ENCODE results near the gene TMEM185A. TPM values are rescaled to one million over a fixed set of nuclear protein-coding genes. Genes with fewer than 3 reads are reported as not detected.
"Not testable (repeated sequence)": the region's sequence is repeated elsewhere in the genome, so short reads cannot be mapped to it uniquely, and the experiment has no call there.

The TMEM185A gene
- total RNA-seq, 1 donor from 2014 or later: 53.1 TPM

DNA sequence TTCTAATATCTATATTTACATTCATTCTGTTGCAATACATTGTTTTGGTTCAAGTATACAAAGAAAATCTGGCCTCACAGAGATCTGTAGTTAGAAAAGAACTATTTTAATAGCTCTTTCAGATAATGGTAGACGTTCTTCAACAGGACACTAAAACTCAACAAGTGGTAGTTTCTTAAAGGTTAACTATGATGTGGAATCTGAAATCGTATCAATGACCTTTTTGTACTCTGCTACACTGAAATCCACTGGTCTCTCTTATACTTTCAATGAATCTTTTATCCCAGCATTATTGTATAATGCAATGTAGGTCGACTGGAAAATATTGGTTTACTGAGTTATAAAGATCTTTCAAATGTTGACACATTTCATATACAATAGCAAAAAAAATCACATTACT lies 12.7 kb downstream of the TMEM185A start:
- TF ChIP-seq, protein P1, sequence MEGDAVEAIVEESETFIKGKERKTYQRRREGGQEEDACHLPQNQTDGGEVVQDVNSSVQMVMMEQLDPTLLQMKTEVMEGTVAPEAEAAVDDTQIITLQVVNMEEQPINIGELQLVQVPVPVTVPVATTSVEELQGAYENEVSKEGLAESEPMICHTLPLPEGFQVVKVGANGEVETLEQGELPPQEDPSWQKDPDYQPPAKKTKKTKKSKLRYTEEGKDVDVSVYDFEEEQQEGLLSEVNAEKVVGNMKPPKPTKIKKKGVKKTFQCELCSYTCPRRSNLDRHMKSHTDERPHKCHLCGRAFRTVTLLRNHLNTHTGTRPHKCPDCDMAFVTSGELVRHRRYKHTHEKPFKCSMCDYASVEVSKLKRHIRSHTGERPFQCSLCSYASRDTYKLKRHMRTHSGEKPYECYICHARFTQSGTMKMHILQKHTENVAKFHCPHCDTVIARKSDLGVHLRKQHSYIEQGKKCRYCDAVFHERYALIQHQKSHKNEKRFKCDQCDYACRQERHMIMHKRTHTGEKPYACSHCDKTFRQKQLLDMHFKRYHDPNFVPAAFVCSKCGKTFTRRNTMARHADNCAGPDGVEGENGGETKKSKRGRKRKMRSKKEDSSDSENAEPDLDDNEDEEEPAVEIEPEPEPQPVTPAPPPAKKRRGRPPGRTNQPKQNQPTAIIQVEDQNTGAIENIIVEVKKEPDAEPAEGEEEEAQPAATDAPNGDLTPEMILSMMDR (IDR thresholded peaks at IDR 0.05; ENCODE audit: unreplicated experiment): no peak
- H3K27ac Mint-ChIP-seq: no peak overlapping the region
- DNase-seq (ENCODE audit: low spot score, unreplicated experiment): no peak
- no peaks in the 10 kb centered on the region for H3K36me3 Mint-ChIP-seq (ENCODE audit: insufficient read depth)
- no peak overlapping the region for H3K4me3 Mint-ChIP-seq (ENCODE audit: low read depth)
- peaks cover 20% of the 10 kb centered on the region for H3K9me3 Mint-ChIP-seq (ENCODE audit: low read depth)
- H3K4me1 Mint-ChIP-seq (ENCODE audit: low read depth): peaks cover 8% of the 10 kb centered on the region
- H3K27me3 Mint-ChIP-seq: no peaks in the 10 kb centered on the region

DNA sequence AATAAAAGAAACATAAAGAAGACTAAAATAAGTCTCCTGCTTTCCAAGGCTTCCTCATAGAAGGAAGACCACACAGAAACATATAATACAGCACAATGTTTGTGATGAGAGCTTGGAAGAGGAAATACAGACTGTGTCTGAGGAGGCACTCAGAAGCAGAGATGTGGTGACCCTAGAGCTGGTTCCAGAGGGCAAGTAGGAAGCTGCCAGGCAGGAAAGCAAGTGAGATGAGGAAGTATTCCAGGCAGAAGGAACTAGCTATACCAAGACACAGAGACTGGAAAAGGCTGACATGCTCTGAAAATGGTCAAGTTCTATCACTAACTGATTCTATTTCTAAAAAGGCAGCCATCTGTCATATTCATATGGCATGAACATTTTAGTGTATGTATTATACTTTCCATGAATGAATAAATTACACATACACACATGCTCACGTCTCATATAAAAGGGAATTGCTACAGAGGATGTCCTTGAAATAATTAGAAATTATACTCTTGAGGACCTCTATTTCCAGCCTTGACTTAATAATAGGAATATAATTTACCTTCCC lies 19.9 kb downstream of the TMEM185A start:
- Mint-ChIP-seq H3K27me3 (no peaks in the 10 kb centered on the region), H3K36me3 (ENCODE audit: insufficient read depth) (peaks cover 4% of the 10 kb centered on the region), H3K4me3 (ENCODE audit: low read depth) (no peak overlapping the region), H3K9me3 (ENCODE audit: low read depth) (peaks cover 23% of the 10 kb centered on the region), H3K4me1 (ENCODE audit: low read depth) (peaks cover 2% of the 10 kb centered on the region), H3K27ac (no peak overlapping the region)
- TF ChIP-seq, protein P1 (IDR thresholded peaks at IDR 0.05; ENCODE audit: unreplicated experiment): no peak
- no peak for DNase-seq (ENCODE audit: low spot score, unreplicated experiment)

DNA sequence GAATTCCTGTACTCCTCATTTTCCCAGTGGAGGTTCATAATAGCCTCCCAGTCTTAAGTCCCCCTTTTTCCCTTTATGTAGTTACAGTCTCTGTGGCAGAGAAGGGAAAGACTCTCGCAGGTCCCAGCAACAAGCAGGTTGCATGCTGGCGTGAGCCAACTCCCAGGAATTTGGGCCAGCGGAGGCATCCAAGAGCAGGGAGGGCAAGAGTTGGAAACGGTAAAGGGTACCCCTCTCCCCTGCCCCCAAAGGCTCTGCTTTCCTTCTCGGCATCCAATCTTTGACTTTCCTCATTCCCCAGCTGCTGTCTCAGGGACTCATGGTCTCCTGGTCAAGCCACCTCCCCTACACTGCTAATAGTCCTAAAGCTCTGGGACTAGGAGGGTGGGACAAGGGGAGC lies 21.1 kb downstream of the TMEM185A start:
- Mint-ChIP-seq H3K27ac (no peak overlapping the region), H3K36me3 (ENCODE audit: insufficient read depth) (peaks cover 10% of the 10 kb centered on the region), H3K27me3 (no peaks in the 10 kb centered on the region), H3K4me1 (ENCODE audit: low read depth) (peaks cover 2% of the 10 kb centered on the region), H3K9me3 (ENCODE audit: low read depth) (peaks cover 29% of the 10 kb centered on the region), H3K4me3 (ENCODE audit: low read depth) (no peak overlapping the region)
- no peak for DNase-seq (ENCODE audit: low spot score, unreplicated experiment)
- TF ChIP-seq, protein P1 (IDR thresholded peaks at IDR 0.05; ENCODE audit: unreplicated experiment): no peak

DNA sequence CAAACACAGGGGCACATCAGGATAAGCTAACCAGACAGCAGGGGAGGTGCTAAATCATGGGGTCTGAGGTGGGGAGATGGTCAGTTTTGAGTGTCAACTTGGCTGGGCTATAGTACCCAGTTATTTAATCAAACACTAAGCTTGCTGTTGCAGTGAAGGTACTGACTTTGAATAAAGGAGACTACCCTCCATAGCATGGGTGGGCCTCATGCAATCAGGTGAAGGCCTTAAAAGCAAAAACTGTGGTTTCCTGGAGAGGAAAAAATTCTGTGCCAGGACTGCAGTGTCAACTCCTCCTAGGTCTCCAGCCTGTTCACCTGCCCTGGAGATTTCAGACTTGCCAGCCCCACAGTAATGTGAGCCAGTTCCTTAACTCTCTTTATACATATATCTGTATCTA lies 23.9 kb downstream of the TMEM185A start:
- Mint-ChIP-seq H3K27ac (no peak overlapping the region), H3K9me3 (ENCODE audit: low read depth) (peaks cover 24% of the 10 kb centered on the region), H3K4me3 (ENCODE audit: low read depth) (no peak overlapping the region), H3K4me1 (ENCODE audit: low read depth) (no peaks in the 10 kb centered on the region), H3K27me3 (no peaks in the 10 kb centered on the region), H3K36me3 (ENCODE audit: insufficient read depth) (peaks cover 14% of the 10 kb centered on the region)
- TF ChIP-seq, protein P1 (IDR thresholded peaks at IDR 0.05; ENCODE audit: unreplicated experiment): no peak
- DNase-seq (ENCODE audit: low spot score, unreplicated experiment): no peak

DNA sequence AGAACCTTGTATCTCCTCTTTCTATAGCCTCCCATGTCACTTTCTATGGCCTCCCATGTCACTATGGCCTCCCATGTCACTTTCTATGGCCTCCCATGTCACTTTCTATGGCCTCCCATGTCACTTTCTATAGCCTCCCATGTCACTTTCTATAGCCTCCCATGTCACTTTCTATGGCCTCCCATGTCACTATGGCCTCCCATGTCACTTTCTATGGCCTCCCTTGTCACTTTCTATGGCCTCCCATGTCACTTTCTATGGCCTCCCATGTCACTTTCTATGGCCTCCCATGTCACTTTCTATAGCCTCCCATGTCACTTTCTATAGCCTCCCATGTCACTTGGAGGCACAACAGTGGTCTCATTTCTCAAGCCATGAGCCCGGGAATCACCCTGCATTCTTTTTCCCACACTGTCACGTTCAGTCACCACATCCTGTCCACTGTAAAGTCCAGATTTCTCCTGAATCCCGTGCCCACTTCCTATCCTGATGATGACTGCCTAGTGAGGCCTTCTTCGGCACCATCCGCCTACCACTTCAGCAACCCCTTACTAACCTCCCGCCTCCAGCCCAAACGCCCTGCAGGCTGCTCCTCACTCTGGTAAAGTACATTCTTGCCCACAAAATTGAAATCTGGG lies 26.2 kb downstream of the TMEM185A start:
- H3K9me3 Mint-ChIP-seq (ENCODE audit: low read depth): peaks cover 21% of the 10 kb centered on the region
- H3K36me3 Mint-ChIP-seq (ENCODE audit: insufficient read depth): peaks cover 20% of the 10 kb centered on the region
- not testable (repeated sequence) for H3K4me3 Mint-ChIP-seq (ENCODE audit: low read depth); H3K27me3 Mint-ChIP-seq; H3K4me1 Mint-ChIP-seq (ENCODE audit: low read depth); DNase-seq (ENCODE audit: low spot score, unreplicated experiment); H3K27ac Mint-ChIP-seq

DNA sequence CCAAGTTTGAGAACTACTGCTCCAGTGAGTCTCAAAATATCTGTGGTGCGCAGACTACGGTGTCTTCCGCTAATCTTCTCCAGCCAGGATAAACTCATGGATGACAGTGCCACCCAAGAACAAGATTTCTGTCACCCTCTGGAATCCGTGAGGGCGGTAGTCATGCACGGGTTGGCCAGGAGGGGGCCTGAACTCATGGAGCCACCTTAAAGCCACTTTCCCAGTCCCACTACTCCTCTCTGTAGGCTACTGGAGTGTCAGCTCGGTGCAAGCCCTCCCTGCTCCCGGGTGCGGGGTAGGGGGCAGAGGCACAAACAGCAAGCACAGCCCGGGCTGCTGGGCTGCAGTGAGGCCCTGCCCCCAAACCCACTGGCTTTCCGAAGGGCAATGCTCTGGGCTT lies 33.0 kb downstream of the TMEM185A start:
- DNase-seq (ENCODE audit: low spot score, unreplicated experiment); H3K27ac Mint-ChIP-seq; H3K36me3 Mint-ChIP-seq (ENCODE audit: insufficient read depth); H3K4me1 Mint-ChIP-seq (ENCODE audit: low read depth); H3K27me3 Mint-ChIP-seq; H3K4me3 Mint-ChIP-seq (ENCODE audit: low read depth); H3K9me3 Mint-ChIP-seq (ENCODE audit: low read depth): not testable (repeated sequence)

DNA sequence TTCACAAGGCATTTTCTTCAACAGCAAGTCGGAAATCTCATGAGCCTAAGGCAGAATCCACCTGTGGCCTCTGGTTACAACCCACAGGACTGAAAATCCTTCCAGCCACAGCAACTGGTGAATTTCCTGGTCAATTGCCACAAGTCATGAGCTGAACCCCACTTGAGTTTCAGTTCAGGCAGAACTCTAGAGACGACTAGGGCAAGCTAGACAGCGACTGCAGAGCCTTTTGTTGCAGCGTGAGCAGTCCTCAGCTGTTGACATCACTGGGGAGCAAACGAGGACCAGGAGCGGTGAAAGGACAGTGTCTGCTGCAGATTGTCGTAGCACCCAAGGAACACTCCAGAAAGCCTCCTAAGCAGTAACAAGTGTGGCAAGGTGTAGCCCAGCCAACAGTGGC lies 35.6 kb downstream of the TMEM185A start:
- H3K27me3 Mint-ChIP-seq; H3K9me3 Mint-ChIP-seq (ENCODE audit: low read depth); H3K4me3 Mint-ChIP-seq (ENCODE audit: low read depth); DNase-seq (ENCODE audit: low spot score, unreplicated experiment); H3K4me1 Mint-ChIP-seq (ENCODE audit: low read depth); H3K36me3 Mint-ChIP-seq (ENCODE audit: insufficient read depth); H3K27ac Mint-ChIP-seq: not testable (repeated sequence)

DNA sequence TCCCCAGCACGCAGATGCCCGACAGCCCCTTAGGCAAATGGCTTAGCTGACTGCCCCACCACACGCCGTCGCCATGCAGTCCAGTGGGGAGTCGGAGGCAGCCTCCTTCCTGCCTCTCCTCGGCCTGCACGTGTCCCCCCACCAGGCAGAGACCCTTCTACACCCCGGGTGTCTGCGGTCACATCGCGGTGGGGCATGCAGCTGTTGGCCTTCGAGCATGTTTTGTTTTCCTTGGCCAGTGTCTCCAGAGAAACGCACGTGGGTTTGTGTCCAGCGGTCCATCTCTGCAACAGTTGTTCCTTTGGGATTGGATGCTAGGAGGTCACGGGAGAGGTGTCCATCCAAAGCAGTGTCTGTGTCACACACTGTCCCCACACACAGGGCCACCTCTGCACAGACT lies 36.4 kb downstream of the TMEM185A start, which contains the start of gene HSFX2:
TSS of gene HSFX2 (minus strand) at position 101 of the 400 bp plus-strand sequence. CDS start 614 bp downstream, outside the sequence.
- not testable (repeated sequence) for H3K36me3 Mint-ChIP-seq (ENCODE audit: insufficient read depth); H3K27me3 Mint-ChIP-seq; DNase-seq (ENCODE audit: low spot score, unreplicated experiment); H3K4me1 Mint-ChIP-seq (ENCODE audit: low read depth); H3K9me3 Mint-ChIP-seq (ENCODE audit: low read depth); H3K27ac Mint-ChIP-seq; H3K4me3 Mint-ChIP-seq (ENCODE audit: low read depth)

DNA sequence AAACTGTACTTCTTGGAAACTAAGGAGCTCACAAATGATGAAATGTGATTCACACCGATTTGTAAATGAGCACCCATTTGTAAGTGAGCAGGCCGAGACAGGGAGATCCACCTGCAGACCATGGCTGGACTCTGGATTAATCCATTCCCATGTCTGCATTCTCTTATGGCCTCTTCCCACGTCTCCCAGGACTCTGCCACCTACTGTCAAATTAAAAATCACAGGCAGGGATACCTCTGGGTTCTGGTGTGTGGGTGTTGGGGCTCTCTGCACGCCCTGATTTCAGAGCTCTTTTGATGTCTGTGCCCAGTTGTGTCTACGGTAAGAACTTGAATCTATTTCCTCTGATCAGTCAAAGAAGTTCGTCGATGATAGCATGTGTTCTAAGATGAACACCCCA lies 40.6 kb downstream of the TMEM185A start:
- not testable (repeated sequence) for H3K27me3 Mint-ChIP-seq; H3K4me3 Mint-ChIP-seq (ENCODE audit: low read depth); H3K36me3 Mint-ChIP-seq (ENCODE audit: insufficient read depth); H3K9me3 Mint-ChIP-seq (ENCODE audit: low read depth); DNase-seq (ENCODE audit: low spot score, unreplicated experiment); H3K27ac Mint-ChIP-seq; H3K4me1 Mint-ChIP-seq (ENCODE audit: low read depth)

All from progenitor cell of endocrine pancreas (in vitro differentiated cells).